Muscle layer of duodenum (tissue), 2 donors: ENCODE data around the gene SCD.
"Not testable (repeated sequence)": the region's sequence is repeated elsewhere in the genome, so short reads cannot be mapped to it uniquely, and the experiment has no call there.

ENCODE experiments used
- H3K27ac ChIP-seq: one replicate; pipeline ENCODE4 v1.7.0; 2013; ENCODE audit warnings: mild to moderate bottlenecking, low read length
- H3K27me3 ChIP-seq: one replicate; pipeline ENCODE4 v1.7.0; 2013; ENCODE audit warnings: low read depth, mild to moderate bottlenecking, control low read depth, low read length
- H3K36me3 ChIP-seq, 2 donors: one replicate each; pipeline ENCODE4 v1.7.0; 2013; ENCODE audit warnings: low read length in 2 of 2, control low read depth in 1 of 2, mild to moderate bottlenecking in 1 of 2; ENCODE audit not compliant: insufficient read depth in 2 of 2, control insufficient read depth in 1 of 2
- H3K4me1 ChIP-seq, 2 donors: one replicate each; pipeline ENCODE4 v1.7.0; 2013; ENCODE audit warnings: low read length in 2 of 2, mild to moderate bottlenecking in 2 of 2, control low read depth in 1 of 2, moderate library complexity in 1 of 2; ENCODE audit not compliant: insufficient read depth in 2 of 2, control insufficient read depth in 1 of 2
- H3K4me3 ChIP-seq, 2 donors: one replicate each; pipeline ENCODE4 v1.7.0; 2013; ENCODE audit warnings: low read length in 2 of 2, low read depth in 1 of 2, mild to moderate bottlenecking in 1 of 2
- H3K9me3 ChIP-seq, 2 donors: one replicate each; pipeline ENCODE4 v1.7.0; 2013; ENCODE audit warnings: low read length in 2 of 2, control low read depth in 1 of 2, mild to moderate bottlenecking in 1 of 2; ENCODE audit not compliant: control insufficient read depth in 1 of 2
- donor health status: healthy.

SCD gene

GRCh38 chr10:100368721-100369120 is 21.7 kb downstream of the SCD start:
- H3K9me3 ChIP-seq: no peaks in the 10 kb centered on the region
- peaks cover 8 to 21% of the 10 kb centered on the region in 2 donors for H3K4me1 ChIP-seq
- no peak overlapping the region for H3K4me3 ChIP-seq
- H3K27me3 ChIP-seq: no peaks in the 10 kb centered on the region
- no peak overlapping the region for H3K27ac ChIP-seq
- peaks cover 0 to 9% of the 10 kb centered on the region in 2 donors for H3K36me3 ChIP-seq

GRCh38 chr10:100370714-100371481 is 23.9 kb downstream of the SCD start:
- H3K4me1 ChIP-seq: peaks cover 8 to 28% of the 10 kb centered on the region in 2 donors
- H3K4me3 ChIP-seq: peak overlapping the region in 1 of 2 donors; percentile 4
- H3K27ac ChIP-seq: peak overlapping the region; percentile 91
- peaks cover 0 to 10% of the 10 kb centered on the region in 2 donors for H3K36me3 ChIP-seq
- no peaks in the 10 kb centered on the region for H3K9me3 ChIP-seq
- H3K27me3 ChIP-seq: no peaks in the 10 kb centered on the region

GRCh38 chr10:100371482-100372027 is 24.5 kb downstream of the SCD start:
- Histone ChIP-seq H3K9me3 (no peaks in the 10 kb centered on the region), H3K4me1 (peaks cover 8 to 28% of the 10 kb centered on the region in 2 donors), H3K36me3 (peaks cover 0 to 10% of the 10 kb centered on the region in 2 donors), H3K27me3 (no peaks in the 10 kb centered on the region), H3K4me3 (peak overlapping the region in 1 of 2 donors; percentile 4), H3K27ac (peak overlapping the region; percentile 91)

- Histone ChIP-seq H3K4me3 (peak overlapping the region; percentile 68 to 92), H3K36me3 (peaks cover 0 to 10% of the 10 kb centered on the region in 2 donors), H3K4me1 (peaks cover 8 to 28% of the 10 kb centered on the region in 2 donors), H3K27ac (peak overlapping the region; percentile 98), H3K9me3 (no peaks in the 10 kb centered on the region), H3K27me3 (no peaks in the 10 kb centered on the region)
Observed at GRCh38 chr10:100372415-100373297, 25.6 kb downstream of the SCD start.

GRCh38 chr10:100373298-100374199 is 26.5 kb downstream of the SCD start:
- Histone ChIP-seq H3K36me3 (peaks cover 0 to 10% of the 10 kb centered on the region in 2 donors), H3K27me3 (no peaks in the 10 kb centered on the region), H3K27ac (peak overlapping the region; percentile 98), H3K9me3 (no peaks in the 10 kb centered on the region), H3K4me1 (peaks cover 8 to 28% of the 10 kb centered on the region in 2 donors), H3K4me3 (peak overlapping the region; percentile 68 to 92)

- Histone ChIP-seq H3K4me1 (peaks cover 8 to 28% of the 10 kb centered on the region in 2 donors), H3K36me3 (peaks cover 0 to 10% of the 10 kb centered on the region in 2 donors), H3K27ac (peak overlapping the region; percentile 98), H3K9me3 (no peaks in the 10 kb centered on the region), H3K27me3 (no peaks in the 10 kb centered on the region), H3K4me3 (peak overlapping the region; percentile 68 to 92)
Observed at GRCh38 chr10:100374200-100374655, 27.2 kb downstream of the SCD start.

GRCh38 chr10:100374677-100375353 is 27.8 kb downstream of the SCD start:
- not testable (repeated sequence) for H3K27me3 ChIP-seq, H3K9me3 ChIP-seq
- peaks cover 8 to 28% of the 10 kb centered on the region in 2 donors for H3K4me1 ChIP-seq
- peak overlapping the region; percentile 98 for H3K27ac ChIP-seq
- H3K4me3 ChIP-seq: peak overlapping the region; percentile 68 to 92
- H3K36me3 ChIP-seq: peaks cover 0 to 10% of the 10 kb centered on the region in 2 donors

- H3K4me1 ChIP-seq: peaks cover 0 to 24% of the 10 kb centered on the region in 2 donors
- not testable (repeated sequence) for H3K9me3 ChIP-seq, H3K27ac ChIP-seq, H3K4me3 ChIP-seq, H3K27me3 ChIP-seq
- H3K36me3 ChIP-seq: peaks cover 0 to 10% of the 10 kb centered on the region in 2 donors
Observed at GRCh38 chr10:100376656-100377055, 29.6 kb downstream of the SCD start.

GRCh38 chr10:100377830-100378229 is 30.8 kb downstream of the SCD start:
- Histone ChIP-seq H3K27ac (no peak overlapping the region), H3K9me3 (no peaks in the 10 kb centered on the region), H3K4me1 (peaks cover 0 to 16% of the 10 kb centered on the region in 2 donors)

GRCh38 chr10:100380400-100380799 is 33.4 kb downstream of the SCD start:
- Histone ChIP-seq H3K27ac (no peak overlapping the region), H3K27me3 (no peaks in the 10 kb centered on the region), H3K9me3 (no peaks in the 10 kb centered on the region), H3K36me3 (peaks cover 0 to 11% of the 10 kb centered on the region in 2 donors), H3K4me1 (peaks cover 0 to 2% of the 10 kb centered on the region in 2 donors), H3K4me3 (no peak overlapping the region)

More at GRCh38 chr10:100377830-100378229, 30.8 kb downstream of the SCD start:
- no peak overlapping the region for H3K4me3 ChIP-seq
- H3K36me3 ChIP-seq: peaks cover 0 to 14% of the 10 kb centered on the region in 2 donors
- H3K27me3 ChIP-seq: no peaks in the 10 kb centered on the region
